B cell (primary cell): ENCODE data around the gene ATP13A5. TPM values are rescaled to one million over a fixed set of nuclear protein-coding genes. Genes with fewer than 3 reads are reported as not detected.

Source experiments
- ATAC-seq: fragments of 200-7000 bp; cut with Tn5 transposase; one replicate; pipeline ENCODE4 v1.10.0; 2021; ENCODE audit warnings: low read depth, mild to moderate bottlenecking, moderate number of reproducible peaks, moderate library complexity
- CTCF ChIA-PET: fragments of 350-600 bp; sonication (Branson Sonifier 250); formaldehyde crosslinking; loops from one replicate; lab custom pipeline; 2021; ENCODE audit warnings: antibody characterized with exemption, inconsistent platforms; lab: Charles Lee
- POLR2A ChIA-PET: fragments of 350-600 bp; sonication (Branson Sonifier 250); formaldehyde crosslinking; loops from one replicate; lab custom pipeline; 2021; ENCODE audit warnings: antibody characterized with exemption; lab: Charles Lee
- DNase-seq: peaks from one replicate; pipeline ENCODE4 v3.0.0; 2013
- H2AFZ ChIP-seq: 2 replicates; pipeline ENCODE4 v1.6.1; 2012; ENCODE audit warnings: mild to moderate bottlenecking, low read depth, low read length; ENCODE audit not compliant: insufficient read depth, poor library complexity, severe bottlenecking
- H3K27ac ChIP-seq, 2 donors: 1 replicate in 1 of 2; 2 replicates in 1 of 2; pipeline ENCODE4 v1.5.1; 2012 to 2013; ENCODE audit warnings: low read length in 2 of 2, mild to moderate bottlenecking in 2 of 2, moderate library complexity in 1 of 2
- H3K27me3 ChIP-seq, 4 experiments: fragments of 200-600 bp in 1 of 4; sonication (generic) in 1 of 4; replicated peaks in 1 of 4; 1 replicate in 2 of 4; 2 replicates in 2 of 4; pipeline versions ENCODE4 v1.6.1 to v1.7.0; 2013 to 2016; ENCODE audit warnings: low read length in 3 of 4, mild to moderate bottlenecking in 2 of 4, mixed read lengths in 1 of 4, moderate library complexity in 1 of 4; ENCODE audit not compliant: insufficient read depth in 4 of 4, control insufficient read depth in 3 of 4; ENCODE audit errors: control extremely low read depth in 1 of 4
- H3K36me3 ChIP-seq, 2 experiments: replicated peaks in 1 of 2; 1 replicate in 1 of 2; 2 replicates in 1 of 2; pipeline versions ENCODE4 v1.6.1 to v1.7.1; 2013; ENCODE audit warnings: low read length in 1 of 2; ENCODE audit not compliant: insufficient read depth in 2 of 2, control insufficient read depth in 1 of 2; ENCODE audit errors: control extremely low read depth in 1 of 2, extremely low read depth in 1 of 2
- H3K4me1 ChIP-seq, 2 donors: fragments of 200-600 bp in 1 of 2; sonication (generic) in 1 of 2; 1 replicate in 1 of 2; 2 replicates in 1 of 2; pipeline versions ENCODE4 v1.5.1 to v1.6.1; 2013 to 2017; ENCODE audit warnings: low read length in 2 of 2; ENCODE audit not compliant: control insufficient read depth in 2 of 2, insufficient read depth in 2 of 2
- H3K4me2 ChIP-seq: replicated peaks from 2 replicates; pipeline ENCODE3; 2012; ENCODE audit warnings: mild to moderate bottlenecking, low read depth, low read length; ENCODE audit not compliant: poor library complexity, severe bottlenecking
- H3K4me3 ChIP-seq, 5 experiments: fragments of 200-600 bp in 1 of 5; sonication (generic) in 1 of 5; 1 replicate in 3 of 5; 2 replicates in 2 of 5; pipeline versions ENCODE4 v1.5.1 to v1.7.0; 2011 to 2016; ENCODE audit warnings: low read length in 4 of 5, mild to moderate bottlenecking in 4 of 5, low read depth in 2 of 5, control low read depth in 1 of 5, moderate library complexity in 1 of 5; ENCODE audit not compliant: insufficient read depth in 1 of 5; ENCODE audit errors: control extremely low read depth in 1 of 5, extremely low read depth in 1 of 5
- H3K79me2 ChIP-seq: fragments of 200-600 bp; sonication (generic); one replicate; pipeline ENCODE4 v1.6.0; 2016; ENCODE audit warnings: low read length; ENCODE audit not compliant: control insufficient read depth, insufficient read depth
- H3K9ac ChIP-seq: fragments of 200-600 bp; sonication (generic); 2 replicates; pipeline ENCODE4 v1.6.1; 2017; ENCODE audit warnings: mild to moderate bottlenecking, low read length, moderate library complexity
- H3K9me3 ChIP-seq, 3 donors: one replicate each; pipeline versions ENCODE4 v1.6.1 to v1.7.1; 2013; ENCODE audit warnings: low read length in 2 of 3; ENCODE audit not compliant: control insufficient read depth in 2 of 3, insufficient read depth in 1 of 3; ENCODE audit errors: control extremely low read depth in 1 of 3
- H4K20me1 ChIP-seq: 2 replicates; pipeline ENCODE4 v1.6.0; 2012; ENCODE audit warnings: mild to moderate bottlenecking, low read length; ENCODE audit not compliant: insufficient read depth, control insufficient read depth, poor library complexity, severe bottlenecking
- H3K27ac Mint-ChIP-seq: one replicate; pipeline ENCODE4 v1.8.0; 2021; ENCODE audit warnings: mixed read lengths
- H3K27me3 Mint-ChIP-seq: one replicate; pipeline ENCODE4 v1.8.0; 2021; ENCODE audit warnings: mixed read lengths
- H3K4me1 Mint-ChIP-seq: one replicate; pipeline ENCODE4 v1.8.0; 2021; ENCODE audit warnings: mixed read lengths
- H3K4me3 Mint-ChIP-seq: one replicate; pipeline ENCODE4 v1.8.0; 2021; ENCODE audit warnings: mixed read lengths
- H3K9me3 Mint-ChIP-seq: one replicate; pipeline ENCODE4 v1.8.0; 2022; ENCODE audit warnings: mixed read lengths; ENCODE audit not compliant: insufficient read depth
- EZH2 ChIP-seq: IDR thresholded peaks from 2 replicates; pipeline ENCODE4 v1.6.1; 2012; ENCODE audit warnings: borderline replicate concordance, low read depth, mild to moderate bottlenecking, moderate library complexity, low read length; ENCODE audit not compliant: insufficient read depth, poor library complexity, severe bottlenecking
- WGBS: methylation state at CpG from one replicate; pipeline ENCODE4 v1.1.5; 2013; ENCODE audit warnings: missing lambda C conversion rate; ENCODE audit not compliant: insufficient coverage; 5-methylcytosine and 5-hydroxymethylcytosine counted together
- intact Hi-C: fragments of 100-400 bp; cut with micrococcal nuclease; formaldehyde crosslinking; loops from one replicate; pipeline ENCODE4 v1.10.0; 2022
- polyA plus RNA-seq: library from polyadenylated mRNA; depleted of rRNA; stranded (reverse); fragments of >200 nt; gene quantifications from 2 replicates; pipeline ENCODE4 v1.2.3, GENCODE V29; 2012
- total RNA-seq, 2 donors: library from RNA; stranded (reverse); fragments of 120-200 nt in 1 of 2; gene quantifications; 1 replicate in 1 of 2; 2 replicates in 1 of 2; pipeline versions ENCODE4 v1.2.3 to v1.2.4, GENCODE V29; 2013 to 2022
- TF ChIP-seq, protein P1 (sequence below): fragments of 200-600 bp; IDR thresholded peaks from one replicate; pipeline ENCODE4 v1.8.0; 2022; ENCODE audit warnings: antibody characterized with exemption, mild to moderate bottlenecking

Gene ATP13A5
- total and polyA plus RNA-seq, 2 donors (not counting 1 experiment from before 2014, with no cell fraction given): 0.12 TPM; not detected in 1

DNA sequence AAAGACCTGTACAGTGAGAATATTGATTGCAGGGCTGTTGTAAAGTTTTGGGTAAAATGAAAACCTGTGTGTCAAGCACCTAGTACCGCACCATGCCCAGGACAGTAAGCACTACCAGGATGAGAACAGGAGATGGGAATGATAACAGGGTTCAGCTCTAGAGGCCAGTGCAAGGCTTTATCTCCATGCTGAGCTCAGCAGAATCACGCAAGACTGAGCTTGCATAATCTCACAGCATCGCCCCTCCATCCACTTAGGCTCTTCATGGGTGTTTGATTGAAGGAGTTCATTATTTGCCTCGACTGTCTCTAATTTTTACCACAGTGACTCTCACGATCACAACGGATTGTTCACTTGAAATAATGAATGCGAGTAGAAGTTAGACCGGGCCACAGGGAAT lies 2.9 kb downstream of the ATP13A5 start:
- H3K4me3 Mint-ChIP-seq: no peak overlapping the region
- intact Hi-C loops: no loop called here
- CTCF ChIA-PET: no interaction called here

DNA sequence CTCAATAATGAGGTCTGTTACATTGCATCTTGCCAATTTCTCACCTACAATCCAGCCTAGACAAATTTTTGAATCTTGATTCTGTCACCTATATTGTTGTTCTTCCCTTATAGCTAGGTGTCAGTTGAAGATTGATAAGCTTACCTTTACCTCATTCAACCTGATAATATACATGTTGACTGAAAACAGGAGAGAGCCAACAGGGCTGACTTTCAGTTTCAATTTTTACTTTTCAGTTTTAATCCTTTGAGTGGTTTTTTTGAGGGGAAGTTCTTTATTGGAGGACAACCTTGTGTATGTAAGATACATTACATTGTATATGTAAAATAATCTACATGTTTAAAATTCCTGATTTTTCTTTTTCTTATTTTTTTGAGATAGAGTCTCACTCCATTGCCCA lies 5.8 kb downstream of the ATP13A5 start:
- ATAC-seq: no peak
- H3K27ac Mint-ChIP-seq: no peak overlapping the region
- Histone ChIP-seq H2AFZ (no peak overlapping the region), H3K9ac (no peak overlapping the region), H4K20me1 (no peaks in the 10 kb centered on the region), H3K9me3 (no peaks in the 10 kb centered on the region), H3K27me3 (no peaks in the 10 kb centered on the region), H3K4me2 (no peak overlapping the region), H3K36me3 (no peaks in the 10 kb centered on the region), H3K4me3 (no peak overlapping the region), H3K27ac (no peak overlapping the region), H3K79me2 (no peaks in the 10 kb centered on the region), H3K4me1 (no peaks in the 10 kb centered on the region)
- ChIA-PET CTCF (no interaction called here), POLR2A (no interaction called here)
- peaks cover 23% of the 10 kb centered on the region for H3K27me3 Mint-ChIP-seq
- H3K4me1 Mint-ChIP-seq: no peaks in the 10 kb centered on the region
- no peak for DNase-seq
- H3K9me3 Mint-ChIP-seq: no peaks in the 10 kb centered on the region
- intact Hi-C loops: no loop called here
- no peak for TF ChIP-seq EZH2
- TF ChIP-seq, protein P1, sequence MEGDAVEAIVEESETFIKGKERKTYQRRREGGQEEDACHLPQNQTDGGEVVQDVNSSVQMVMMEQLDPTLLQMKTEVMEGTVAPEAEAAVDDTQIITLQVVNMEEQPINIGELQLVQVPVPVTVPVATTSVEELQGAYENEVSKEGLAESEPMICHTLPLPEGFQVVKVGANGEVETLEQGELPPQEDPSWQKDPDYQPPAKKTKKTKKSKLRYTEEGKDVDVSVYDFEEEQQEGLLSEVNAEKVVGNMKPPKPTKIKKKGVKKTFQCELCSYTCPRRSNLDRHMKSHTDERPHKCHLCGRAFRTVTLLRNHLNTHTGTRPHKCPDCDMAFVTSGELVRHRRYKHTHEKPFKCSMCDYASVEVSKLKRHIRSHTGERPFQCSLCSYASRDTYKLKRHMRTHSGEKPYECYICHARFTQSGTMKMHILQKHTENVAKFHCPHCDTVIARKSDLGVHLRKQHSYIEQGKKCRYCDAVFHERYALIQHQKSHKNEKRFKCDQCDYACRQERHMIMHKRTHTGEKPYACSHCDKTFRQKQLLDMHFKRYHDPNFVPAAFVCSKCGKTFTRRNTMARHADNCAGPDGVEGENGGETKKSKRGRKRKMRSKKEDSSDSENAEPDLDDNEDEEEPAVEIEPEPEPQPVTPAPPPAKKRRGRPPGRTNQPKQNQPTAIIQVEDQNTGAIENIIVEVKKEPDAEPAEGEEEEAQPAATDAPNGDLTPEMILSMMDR: no peak
- H3K4me3 Mint-ChIP-seq: no peak overlapping the region

More for the DNA sequence above, 2.9 kb downstream of the ATP13A5 start:
- Mint-ChIP-seq H3K27me3 (peaks cover 37% of the 10 kb centered on the region), H3K27ac (no peak overlapping the region), H3K4me1 (no peaks in the 10 kb centered on the region), H3K9me3 (no peaks in the 10 kb centered on the region)
- H3K36me3 ChIP-seq: no peaks in the 10 kb centered on the region
- H4K20me1 ChIP-seq: no peaks in the 10 kb centered on the region
- TF ChIP-seq, protein P1: no peak
- TF ChIP-seq EZH2: no peak
- no peak overlapping the region for H3K9ac ChIP-seq
- DNase-seq: no peak
- no peaks in the 10 kb centered on the region for H3K27me3 ChIP-seq
- no peaks in the 10 kb centered on the region for H3K79me2 ChIP-seq
- H3K4me2 ChIP-seq: no peak overlapping the region
- H3K27ac ChIP-seq: no peak overlapping the region
- no peak for ATAC-seq
- no peak overlapping the region for H2AFZ ChIP-seq
- H3K4me3 ChIP-seq: no peak overlapping the region
- H3K9me3 ChIP-seq: no peaks in the 10 kb centered on the region
- no peaks in the 10 kb centered on the region for H3K4me1 ChIP-seq
- POLR2A ChIA-PET: no interaction called here
- WGBS: 100% methylated on average over 2 of the region's 8 CpGs
